ENCODE data around the gene BRD9. TPM values are rescaled to one million over a fixed set of nuclear protein-coding genes. Genes with fewer than 3 reads are reported as not detected.

BRD9 gene
- total and polyA plus RNA-seq, 2 of the 4 experiments (the other 2 are of a cell fraction) = 22.0 to 43.4 TPM

GRCh38 chr5:922436-923280 is 30.1 kb upstream of the BRD9 start:
- Histone ChIP-seq H3K9ac (ENCODE audit: low read depth, low read length) (no peak overlapping the region), H3K4ac (ENCODE audit: low read depth, low read length) (no peak overlapping the region), H3K9me3 (ENCODE audit: control insufficient read depth, insufficient read depth, low read length) (no peaks in the 10 kb centered on the region), H2AFZ (replicated peaks; ENCODE audit: low read length, poor library complexity) (peak overlapping the region; percentile 4), H4K5ac (ENCODE audit: low read depth, low read length) (no peak overlapping the region), H3K23ac (ENCODE audit: low read depth, low read length) (no peak overlapping the region), H4K8ac (ENCODE audit: low read depth in 2 of 2, low read length in 2 of 2) (no peak overlapping the region), H3K4me1 (ENCODE audit: control insufficient read depth, insufficient read depth, low read length) (no peaks in the 10 kb centered on the region; the same call in 1 of the 2 replicates), H4K20me1 (ENCODE audit: insufficient read depth, low read length) (no peaks in the 10 kb centered on the region), H3K27ac (ENCODE audit: insufficient read depth, low read length) (no peak overlapping the region), H3K27me3 (ENCODE audit: control insufficient read depth, insufficient read depth, low read length) (peaks cover 7% of the 10 kb centered on the region), H2BK20ac (ENCODE audit: low read depth, low read length) (no peak overlapping the region), H2BK5ac (ENCODE audit: low read depth, low read length, poor library complexity, severe bottlenecking) (no peak overlapping the region), H3K79me1 (ENCODE audit: low read depth in 1 of 2, low read length in 2 of 2) (no peaks in the 10 kb centered on the region), H2AK9ac (replicated peaks; ENCODE audit: low read depth, low read length, poor library complexity) (no peak overlapping the region), H2BK120ac (ENCODE audit: low read depth, low read length) (no peak overlapping the region), H3K9me1 (ENCODE audit: insufficient read depth, low read length) (no peaks in the 10 kb centered on the region), H2AK5ac (ENCODE audit: low read depth, low read length) (no peak overlapping the region), H3K56ac (ENCODE audit: extremely low read depth, insufficient read depth, low read length) (no peak overlapping the region), H2BK15ac (ENCODE audit: low read depth, low read length) (no peak overlapping the region), H3K18ac (ENCODE audit: low read depth, low read length) (no peak overlapping the region), H3K4me3 (ENCODE audit: insufficient read depth, low read depth, low read length) (no peak overlapping the region), H3K36me3 (ENCODE audit: control insufficient read depth, insufficient read depth, low read length) (peaks cover 3% of the 10 kb centered on the region), H3K14ac (replicated peaks; ENCODE audit: low read depth, low read length) (no peak overlapping the region), H3K4me2 (ENCODE audit: low read depth, low read length) (no peak overlapping the region), H4K91ac (ENCODE audit: insufficient read depth, low read depth, low read length) (no peak overlapping the region)
- intact Hi-C loops (cut with micrococcal nuclease) (loop anchor here (1.0 to 5.0 kb wide), 5 partner anchors 60 to 718 kb away; partner anchors contain the start of gene NKD2), dilution Hi-C loops (cut with HindIII; ENCODE audit: low sequenced_read_pairs, unreplicated experiment) (no loop called here), in situ Hi-C loops (cut with MboI; ENCODE audit: low sequenced_read_pairs) (no loop called here)
- CTCF ChIA-PET = interaction anchor here (1.0 to 3.2 kb wide), 4 partner anchors 9 to 245 kb away, joined by 3 to 17 read pairs (median 4); no protein-coding TSS in a partner anchor
- WGBS, 2 experiments (ENCODE audit: extremely low coverage in 2 of 2, insufficient read length in 1 of 2) = 95% methylated on average over 9 of the region's 17 CpGs; no CpG with 5 or more reads in 1 of the 2 experiments
- TF ChIP-seq, protein P1, sequence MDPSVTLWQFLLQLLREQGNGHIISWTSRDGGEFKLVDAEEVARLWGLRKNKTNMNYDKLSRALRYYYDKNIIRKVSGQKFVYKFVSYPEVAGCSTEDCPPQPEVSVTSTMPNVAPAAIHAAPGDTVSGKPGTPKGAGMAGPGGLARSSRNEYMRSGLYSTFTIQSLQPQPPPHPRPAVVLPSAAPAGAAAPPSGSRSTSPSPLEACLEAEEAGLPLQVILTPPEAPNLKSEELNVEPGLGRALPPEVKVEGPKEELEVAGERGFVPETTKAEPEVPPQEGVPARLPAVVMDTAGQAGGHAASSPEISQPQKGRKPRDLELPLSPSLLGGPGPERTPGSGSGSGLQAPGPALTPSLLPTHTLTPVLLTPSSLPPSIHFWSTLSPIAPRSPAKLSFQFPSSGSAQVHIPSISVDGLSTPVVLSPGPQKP (IDR thresholded peaks at IDR 0.05; ENCODE audit: borderline replicate concordance, low read depth, low read length) = no peak
- TF ChIP-seq SMC3 (IDR thresholded peaks at IDR 0.05; ENCODE audit: low read depth, low read length) (no peak), MAFK (IDR thresholded peaks at IDR 0.05; ENCODE audit: low read depth, low read length) (no peak), MAZ (IDR thresholded peaks at IDR 0.05; ENCODE audit: borderline replicate concordance, low read depth, low read length) (no peak), FOS (IDR thresholded peaks at IDR 0.05; ENCODE audit: low read depth, low read length) (no peak), CHD1 (IDR thresholded peaks at IDR 0.05; ENCODE audit: low read depth, low read length) (no peak), CEBPB (IDR thresholded peaks at IDR 0.05; ENCODE audit: low read depth, low read length) (no peak), RCOR1 (IDR thresholded peaks at IDR 0.05; ENCODE audit: insufficient replicate concordance, low read length) (no peak), MXI1 (IDR thresholded peaks at IDR 0.05; ENCODE audit: borderline replicate concordance, low read depth, low read length) (no peak), RFX5 (IDR thresholded peaks at IDR 0.05; ENCODE audit: low read depth, low read length) (no peak), BHLHE40 (IDR thresholded peaks at IDR 0.05; ENCODE audit: low read depth, low read length) (no peak), NFE2L2 (IDR thresholded peaks at IDR 0.05; ENCODE audit: low read depth, low read length) (no peak)
- TF ChIP-seq, protein P2, sequence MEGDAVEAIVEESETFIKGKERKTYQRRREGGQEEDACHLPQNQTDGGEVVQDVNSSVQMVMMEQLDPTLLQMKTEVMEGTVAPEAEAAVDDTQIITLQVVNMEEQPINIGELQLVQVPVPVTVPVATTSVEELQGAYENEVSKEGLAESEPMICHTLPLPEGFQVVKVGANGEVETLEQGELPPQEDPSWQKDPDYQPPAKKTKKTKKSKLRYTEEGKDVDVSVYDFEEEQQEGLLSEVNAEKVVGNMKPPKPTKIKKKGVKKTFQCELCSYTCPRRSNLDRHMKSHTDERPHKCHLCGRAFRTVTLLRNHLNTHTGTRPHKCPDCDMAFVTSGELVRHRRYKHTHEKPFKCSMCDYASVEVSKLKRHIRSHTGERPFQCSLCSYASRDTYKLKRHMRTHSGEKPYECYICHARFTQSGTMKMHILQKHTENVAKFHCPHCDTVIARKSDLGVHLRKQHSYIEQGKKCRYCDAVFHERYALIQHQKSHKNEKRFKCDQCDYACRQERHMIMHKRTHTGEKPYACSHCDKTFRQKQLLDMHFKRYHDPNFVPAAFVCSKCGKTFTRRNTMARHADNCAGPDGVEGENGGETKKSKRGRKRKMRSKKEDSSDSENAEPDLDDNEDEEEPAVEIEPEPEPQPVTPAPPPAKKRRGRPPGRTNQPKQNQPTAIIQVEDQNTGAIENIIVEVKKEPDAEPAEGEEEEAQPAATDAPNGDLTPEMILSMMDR (conservative IDR thresholded peaks at IDR 0.05; ENCODE audit: low read depth, low read length) = no peak
- no TSS peak for BruUV-seq (replicated peaks)
- POLR2A ChIA-PET (ENCODE audit: unreplicated experiment) = no interaction called here
- DNase-seq = no peak
- no peak for ATAC-seq (ENCODE audit: low read depth)

All from IMR-90 (cell line).